ENCODE measurements around the gene MT1M.

MT1M gene

GRCh38 chr16:56608876-56609462, 23.5 kb upstream of the MT1M start:
- TF ChIP-seq REST (IDR thresholded peaks at IDR 0.05; ENCODE audit: insufficient replicate concordance, low read depth), result no peak
- TF ChIP-seq CTCF (IDR thresholded peaks at IDR 0.05; ENCODE audit: insufficient read depth, low read length), result no peak
- TF ChIP-seq GABPA (IDR thresholded peaks at IDR 0.05; ENCODE audit: low read depth), result no peak
- TF ChIP-seq SPI1 (IDR thresholded peaks at IDR 0.05; ENCODE audit: borderline replicate concordance, low read depth), result no peak
- no peak for TF ChIP-seq POLR2AphosphoS5 (IDR thresholded peaks at IDR 0.05; ENCODE audit: low read depth)
- Histone ChIP-seq H3K27ac (replicated peaks) (peak overlapping the region; percentile 69), H3K4me3 (replicated peaks; ENCODE audit: insufficient read depth, low read length) (peak overlapping the region; percentile 60), H3K27me3 (ENCODE audit: insufficient read depth, poor library complexity, severe bottlenecking) (no peaks in the 10 kb centered on the region)
- no peak for DNase-seq (ENCODE audit: low read depth in 1 of 2, low spot score in 1 of 2)

GRCh38 chr16:56609463-56609921, 23.0 kb upstream of the MT1M start:
- Histone ChIP-seq H3K27me3 (ENCODE audit: insufficient read depth, poor library complexity, severe bottlenecking) (no peaks in the 10 kb centered on the region), H3K27ac (replicated peaks) (peak overlapping the region; percentile 69), H3K4me3 (replicated peaks; ENCODE audit: insufficient read depth, low read length) (peak overlapping the region; percentile 60)
- peak in 1 of 2 experiments; percentile 95 for DNase-seq (ENCODE audit: low read depth in 1 of 2, low spot score in 1 of 2)
- TF ChIP-seq REST (IDR thresholded peaks at IDR 0.05; ENCODE audit: insufficient replicate concordance, low read depth), result no peak
- peak; percentile 64 for TF ChIP-seq POLR2AphosphoS5 (IDR thresholded peaks at IDR 0.05; ENCODE audit: low read depth)

GRCh38 chr16:56610017-56610608, 22.3 kb upstream of the MT1M start:
- Histone ChIP-seq H3K4me3 (replicated peaks; ENCODE audit: insufficient read depth, low read length) (no peak overlapping the region), H3K27ac (replicated peaks) (peak overlapping the region; percentile 69), H3K27me3 (ENCODE audit: insufficient read depth, poor library complexity, severe bottlenecking) (no peaks in the 10 kb centered on the region)
- DNase-seq (ENCODE audit: low read depth in 1 of 2, low spot score in 1 of 2), result peak in 1 of 2 experiments; percentile 57
- peak; percentile 45; the same call in 1 of the 2 replicates for TF ChIP-seq POLR2AphosphoS5 (IDR thresholded peaks at IDR 0.05; ENCODE audit: low read depth)
- no peak for TF ChIP-seq CTCF (IDR thresholded peaks at IDR 0.05; ENCODE audit: insufficient read depth, low read length)

- H3K4me3 ChIP-seq (replicated peaks; ENCODE audit: insufficient read depth, low read length), result no peak overlapping the region
- no peak for TF ChIP-seq CTCF (IDR thresholded peaks at IDR 0.05; ENCODE audit: insufficient read depth, low read length)
- no peak for TF ChIP-seq REST (IDR thresholded peaks at IDR 0.05; ENCODE audit: insufficient replicate concordance, low read depth)
- no peak for TF ChIP-seq SPI1 (IDR thresholded peaks at IDR 0.05; ENCODE audit: borderline replicate concordance, low read depth)
- TF ChIP-seq GABPA (IDR thresholded peaks at IDR 0.05; ENCODE audit: low read depth), result no peak
- TF ChIP-seq POLR2AphosphoS5 (IDR thresholded peaks at IDR 0.05; ENCODE audit: low read depth), result no peak
- no peak for DNase-seq (ENCODE audit: low read depth in 1 of 2, low spot score in 1 of 2)
- no peaks in the 10 kb centered on the region for H3K27me3 ChIP-seq (ENCODE audit: insufficient read depth, poor library complexity, severe bottlenecking)
- no peak overlapping the region; the same call in 1 of the 2 replicates for H3K27ac ChIP-seq (replicated peaks)
Measured at GRCh38 chr16:56610609-56611111, 21.8 kb upstream of the MT1M start.

Data from HL-60 (cell line).